ENCODE data around the gene PADI3.
A peak's percentile ranks its signal among the peaks of the same experiment; 100 is the strongest.

Gene PADI3

GRCh38 chr1:17243274-17243673 lies 5.6 kb upstream of the PADI3 start:
- no peak for DNase-seq

GRCh38 chr1:17244821-17245740 lies 3.8 kb upstream of the PADI3 start:
- DNase-seq, result peak; percentile 38

GRCh38 chr1:17245816-17246325 lies 3.0 kb upstream of the PADI3 start:
- no peak for DNase-seq

DNA sequence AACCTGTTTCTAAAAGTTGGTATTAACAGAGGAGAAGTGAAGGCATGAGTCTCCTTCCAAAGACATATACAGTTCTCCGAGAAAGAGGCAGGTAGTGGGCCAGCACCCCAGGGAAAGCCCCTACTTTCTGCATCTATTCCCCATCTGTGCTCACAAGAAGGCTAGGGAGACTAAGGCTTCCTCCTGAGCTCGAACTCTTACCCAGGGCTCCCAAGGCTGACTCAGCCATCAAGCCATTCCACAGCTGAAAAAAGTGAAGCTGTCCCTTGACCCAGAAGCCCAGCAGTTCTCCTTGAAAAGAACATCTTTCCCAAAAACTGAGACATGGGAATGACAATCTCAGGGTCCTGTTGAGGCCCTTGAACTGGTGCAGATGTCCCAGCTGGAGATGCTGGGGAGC lies 1.9 kb upstream of the PADI3 start:
- DNase-seq, result no peak

- no peak for DNase-seq
These were observed 1.7 kb downstream of the PADI3 start for GRCh38 chr1:17250601-17251000.

DNA sequence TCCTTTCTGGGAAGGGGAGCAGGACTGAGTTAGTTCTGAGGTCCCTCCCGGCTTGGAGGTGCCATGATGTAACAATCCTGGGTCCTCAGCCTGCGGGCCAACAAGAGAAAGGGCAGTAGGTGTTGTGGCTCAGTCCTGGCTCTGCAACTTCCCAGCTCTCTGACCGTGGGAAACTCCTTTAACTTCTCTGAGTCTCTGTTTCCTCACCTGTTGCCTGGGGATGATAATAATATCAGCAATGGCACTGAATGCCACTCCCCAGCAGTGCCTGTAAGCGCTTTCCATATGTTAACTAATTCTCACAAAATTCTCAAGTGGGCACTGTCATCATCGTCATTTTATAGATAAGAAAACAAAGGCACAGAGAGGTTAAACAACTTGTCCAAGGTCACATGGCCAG lies 2.3 kb downstream of the PADI3 start:
- DNase-seq, result no peak

- no peak for DNase-seq
These were observed 2.9 kb downstream of the PADI3 start for GRCh38 chr1:17251701-17252376.

DNA sequence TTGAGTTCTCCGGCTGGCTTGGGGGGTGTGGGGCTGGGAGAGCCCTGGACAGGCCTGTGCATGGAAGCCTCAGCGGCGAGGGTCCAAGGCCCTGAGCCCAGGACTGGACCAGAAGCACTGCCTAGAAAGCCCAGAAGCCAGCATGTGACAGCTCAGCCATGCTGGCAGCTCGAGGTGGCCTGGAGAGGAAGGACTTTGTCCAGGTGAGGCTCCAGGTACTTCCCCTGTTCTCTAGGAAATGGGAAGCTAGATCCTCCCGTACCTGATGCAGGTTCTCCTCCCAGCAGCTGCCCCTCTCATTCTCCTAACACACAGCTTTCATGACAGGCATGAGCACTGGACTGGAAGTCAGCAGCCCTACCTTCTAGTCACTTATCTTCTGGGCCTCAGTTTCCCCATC lies 6.4 kb downstream of the PADI3 start:
- no peak for DNase-seq

DNA sequence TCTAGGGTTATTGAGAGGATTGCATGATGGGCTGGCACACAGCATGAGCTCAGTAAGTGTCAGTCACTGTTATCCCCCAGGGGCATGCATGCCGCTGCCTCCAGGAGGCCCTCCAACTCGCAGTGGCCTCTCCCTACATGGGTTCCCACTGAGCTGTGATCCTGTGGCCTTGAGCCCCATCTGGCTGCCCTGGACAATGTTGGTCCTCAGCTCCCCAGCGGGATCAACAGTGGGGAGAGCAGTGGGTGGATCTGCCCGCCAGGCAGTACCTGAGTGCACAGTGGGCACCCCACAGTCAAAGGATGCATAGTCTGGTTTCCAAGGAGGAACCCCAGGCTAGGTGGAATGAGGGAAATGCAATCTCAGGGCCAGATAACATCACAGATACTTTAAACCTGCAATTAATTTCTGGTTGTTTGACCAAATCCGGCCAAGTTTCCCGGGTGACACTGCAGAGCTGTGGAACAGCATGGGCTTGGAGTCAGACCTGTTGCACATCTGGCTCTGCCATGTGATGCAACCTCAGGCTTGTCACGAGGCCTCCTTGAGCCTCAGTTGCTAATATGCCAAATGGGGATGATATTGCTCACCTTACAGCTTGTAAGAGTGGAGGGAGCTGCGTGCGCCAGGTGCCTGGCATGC lies 9.3 kb downstream of the PADI3 start:
- DNase-seq, result no peak

GRCh38 chr1:17258758-17259130 lies 9.8 kb downstream of the PADI3 start:
- DNase-seq, result no peak

- no peak for DNase-seq
These were observed 10.5 kb downstream of the PADI3 start for GRCh38 chr1:17259233-17259873.

GRCh38 chr1:17260264-17260663 lies 11.4 kb downstream of the PADI3 start:
- no peak for DNase-seq

- DNase-seq, result no peak
These were observed 11.8 kb downstream of the PADI3 start for GRCh38 chr1:17260738-17261137.

DNA sequence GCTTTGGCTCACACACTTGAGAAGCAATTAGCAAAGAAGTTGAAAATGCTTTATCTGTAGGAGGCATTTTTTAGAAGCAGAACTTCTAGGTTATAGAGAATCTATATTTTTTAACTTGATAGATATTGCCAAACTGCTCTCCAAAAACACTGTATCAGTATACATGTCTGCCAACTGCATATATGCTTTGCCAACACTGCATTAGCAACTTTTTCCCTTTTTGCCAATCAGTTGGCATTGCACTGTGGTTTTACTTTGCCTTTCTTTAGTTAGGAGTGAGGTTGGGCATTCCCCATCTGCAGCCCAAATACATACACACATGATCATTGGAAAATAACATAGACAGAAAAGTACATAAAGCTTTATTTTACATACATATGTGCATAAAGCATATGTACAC lies 15.0 kb downstream of the PADI3 start:
- DNase-seq, result no peak

DNA sequence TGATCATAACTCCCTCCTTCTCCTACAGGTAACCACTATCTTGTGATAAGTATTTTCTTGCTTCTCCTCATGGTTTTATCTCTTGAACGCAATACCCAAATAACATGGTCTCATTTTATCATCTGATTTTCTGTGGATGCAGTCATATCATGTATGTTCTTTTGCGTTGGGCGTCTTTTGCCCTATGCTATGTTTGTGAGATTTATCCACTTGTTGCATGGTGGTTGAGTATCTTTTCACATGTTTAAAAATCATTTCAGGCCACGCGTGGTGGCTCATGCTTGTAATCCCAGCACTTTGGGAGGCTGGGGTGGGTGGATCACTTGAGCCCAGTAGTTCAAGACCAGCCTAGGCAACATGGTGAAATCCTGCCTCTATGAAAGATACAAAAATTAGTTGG lies 15.6 kb downstream of the PADI3 start:
- DNase-seq, result no peak

- no peak for DNase-seq
These were observed 16.3 kb downstream of the PADI3 start for GRCh38 chr1:17265162-17265561.

- DNase-seq, result no peak
These were observed 17.1 kb downstream of the PADI3 start for GRCh38 chr1:17265950-17266349.

- no peak for DNase-seq
These were observed 22.2 kb downstream of the PADI3 start for GRCh38 chr1:17270891-17271765.

DNA sequence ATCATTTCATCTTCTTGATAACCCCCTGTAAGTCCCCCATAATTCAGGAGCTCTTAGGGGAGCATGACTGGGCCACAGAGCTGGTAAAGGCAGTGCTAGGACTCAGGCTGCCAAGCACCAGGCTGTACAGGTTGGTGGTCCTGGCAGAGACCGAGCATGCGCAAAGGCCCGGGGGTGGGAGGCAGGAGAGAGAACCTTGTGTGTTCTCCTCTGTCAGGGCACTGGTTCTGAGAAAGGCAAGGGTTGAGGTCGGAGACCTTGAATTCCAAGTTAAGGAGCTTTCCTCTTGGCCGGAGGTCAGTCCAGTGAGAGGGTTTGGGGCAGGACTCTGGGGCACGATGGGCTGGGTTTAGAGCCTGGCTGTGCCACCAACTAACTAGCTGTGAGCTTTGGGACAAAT lies 23.2 kb downstream of the PADI3 start:
- no peak for DNase-seq

GRCh38 chr1:17272646-17273045 lies 23.7 kb downstream of the PADI3 start:
- no peak for DNase-seq

- no peak for DNase-seq
These were observed 24.2 kb downstream of the PADI3 start for GRCh38 chr1:17273096-17273495.

All from NCI-H510A treated with DMSO at 0.1 percent for 48 hours (cell line).